TTC549 (cell line): ENCODE results near the gene TMSB10.

Source experiments
- FAIRE-seq: peaks from 2 replicates; lab custom pipeline; 2012; peaks lifted over from hg19 to GRCh38; lab: Jason Lieb, UNC

Gene TMSB10

GRCh38 chr2:84880645-84881521, 24.6 kb upstream of the TMSB10 start, which contains the start of gene TRABD2A:
TSS of gene TRABD2A (minus strand) at chr2:84881084. CDS start at chr2:84881039, 45 bp downstream.
- FAIRE-seq = no peak

GRCh38 chr2:84881581-84882413, 23.7 kb upstream of the TMSB10 start:
- peak; percentile 79 for FAIRE-seq

- no peak for FAIRE-seq
These were observed 23.1 kb upstream of the TMSB10 start for GRCh38 chr2:84882414-84882738.

GRCh38 chr2:84882775-84883550, 22.5 kb upstream of the TMSB10 start:
- peak; percentile 15 for FAIRE-seq

GRCh38 chr2:84884449-84884848, 21.0 kb upstream of the TMSB10 start:
- no peak for FAIRE-seq

GRCh38 chr2:84885111-84885510, 20.3 kb upstream of the TMSB10 start:
- no peak for FAIRE-seq

GRCh38 chr2:84886791-84887190, 18.7 kb upstream of the TMSB10 start:
- FAIRE-seq = no peak

GRCh38 chr2:84888401-84889276, 16.8 kb upstream of the TMSB10 start:
- FAIRE-seq = no peak

GRCh38 chr2:84889332-84889731, 16.1 kb upstream of the TMSB10 start:
- FAIRE-seq = no peak

- no peak for FAIRE-seq
These were observed 14.0 kb upstream of the TMSB10 start for GRCh38 chr2:84891355-84892010.

- FAIRE-seq = no peak
These were observed 11.3 kb upstream of the TMSB10 start for GRCh38 chr2:84894131-84894586.

GRCh38 chr2:84894758-84895520, 10.5 kb upstream of the TMSB10 start:
- no peak for FAIRE-seq

GRCh38 chr2:84896567-84896966, 8.9 kb upstream of the TMSB10 start:
- no peak for FAIRE-seq

GRCh38 chr2:84897773-84898172, 7.7 kb upstream of the TMSB10 start:
- FAIRE-seq = no peak

- FAIRE-seq = no peak
These were observed 5.9 kb upstream of the TMSB10 start for GRCh38 chr2:84899304-84900204.

GRCh38 chr2:84900971-84901370, 4.5 kb upstream of the TMSB10 start:
- no peak for FAIRE-seq

- no peak for FAIRE-seq
These were observed 3.8 kb upstream of the TMSB10 start for GRCh38 chr2:84901593-84902120.

GRCh38 chr2:84902526-84902925, 2.9 kb upstream of the TMSB10 start:
- FAIRE-seq = no peak

GRCh38 chr2:84904151-84904550, 1.3 kb upstream of the TMSB10 start:
- FAIRE-seq = no peak
